Ascending aorta (tissue), 2 donors: Measurements from ENCODE around the gene CCNJL. TPM values are rescaled to one million over a fixed set of nuclear protein-coding genes. Genes with fewer than 3 reads are reported as not detected.

Experiments
- DNase-seq, 2 donors: peaks; one replicate each; pipeline ENCODE4 v3.0.0-alpha.2; 2019; ENCODE audit warnings: low spot score in 2 of 2
- H3K27ac ChIP-seq, 2 donors: fragments of 200-600 bp; sonication (generic); one replicate each; pipeline ENCODE4 v1.5.1; 2016 to 2017; ENCODE audit warnings: mild to moderate bottlenecking in 1 of 2
- H3K27me3 ChIP-seq: fragments of 200-600 bp; sonication (generic); one replicate; pipeline ENCODE4 v1.5.1; 2017
- H3K36me3 ChIP-seq, 2 donors: fragments of 200-600 bp; sonication (generic); one replicate each; pipeline ENCODE4 v1.5.1; 2016
- H3K4me1 ChIP-seq, 2 donors: fragments of 200-600 bp; sonication (generic); one replicate each; pipeline ENCODE4 v1.5.1; 2016 to 2017; ENCODE audit warnings: mild to moderate bottlenecking in 1 of 2
- H3K4me3 ChIP-seq, 2 donors: fragments of 200-600 bp; sonication (generic); one replicate each; pipeline ENCODE4 v1.5.1; 2016 to 2017; ENCODE audit warnings: mild to moderate bottlenecking in 1 of 2
- H3K9me3 ChIP-seq, 2 donors: fragments of 200-600 bp; sonication (generic); one replicate each; pipeline ENCODE4 v1.5.1; 2016
- intact Hi-C: fragments of 100-400 bp; cut with DNase I; formaldehyde crosslinking; loops from one replicate; pipeline ENCODE4 v1.15.1; 2023
- total RNA-seq: library from RNA; depleted of rRNA; stranded (reverse); fragments of >200 nt; gene quantifications from one replicate; pipeline ENCODE4 v1.1.0, GENCODE V29; 2016
- TF ChIP-seq, protein P1 (sequence below), 3 experiments: fragments of 200-600 bp in 2 of 3; fragments of 450-650 bp in 1 of 3; sonication (generic) in 2 of 3; IDR thresholded peaks; one replicate each; pipeline ENCODE4 v1.5.1; 2016 to 2019; ENCODE audit warnings: antibody characterized with exemption in 3 of 3, mild to moderate bottlenecking in 1 of 3, moderate library complexity in 1 of 3

Gene CCNJL
- total RNA-seq, 1 donor from 2014 or later, result not detected

- intact Hi-C loops, result no loop called here
- no peaks in the 10 kb centered on the region for H3K36me3 ChIP-seq
- no peak overlapping the region for H3K4me3 ChIP-seq
- no peaks in the 10 kb centered on the region for H3K27me3 ChIP-seq
- no peak for DNase-seq
- no peaks in the 10 kb centered on the region for H3K9me3 ChIP-seq
- TF ChIP-seq, protein P1, sequence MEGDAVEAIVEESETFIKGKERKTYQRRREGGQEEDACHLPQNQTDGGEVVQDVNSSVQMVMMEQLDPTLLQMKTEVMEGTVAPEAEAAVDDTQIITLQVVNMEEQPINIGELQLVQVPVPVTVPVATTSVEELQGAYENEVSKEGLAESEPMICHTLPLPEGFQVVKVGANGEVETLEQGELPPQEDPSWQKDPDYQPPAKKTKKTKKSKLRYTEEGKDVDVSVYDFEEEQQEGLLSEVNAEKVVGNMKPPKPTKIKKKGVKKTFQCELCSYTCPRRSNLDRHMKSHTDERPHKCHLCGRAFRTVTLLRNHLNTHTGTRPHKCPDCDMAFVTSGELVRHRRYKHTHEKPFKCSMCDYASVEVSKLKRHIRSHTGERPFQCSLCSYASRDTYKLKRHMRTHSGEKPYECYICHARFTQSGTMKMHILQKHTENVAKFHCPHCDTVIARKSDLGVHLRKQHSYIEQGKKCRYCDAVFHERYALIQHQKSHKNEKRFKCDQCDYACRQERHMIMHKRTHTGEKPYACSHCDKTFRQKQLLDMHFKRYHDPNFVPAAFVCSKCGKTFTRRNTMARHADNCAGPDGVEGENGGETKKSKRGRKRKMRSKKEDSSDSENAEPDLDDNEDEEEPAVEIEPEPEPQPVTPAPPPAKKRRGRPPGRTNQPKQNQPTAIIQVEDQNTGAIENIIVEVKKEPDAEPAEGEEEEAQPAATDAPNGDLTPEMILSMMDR (IDR thresholded peaks at IDR 0.05), result no peak
- H3K27ac ChIP-seq, result no peak overlapping the region
- no peaks in the 10 kb centered on the region for H3K4me1 ChIP-seq
These were observed 39.5 kb downstream of the CCNJL start for GRCh38 chr5:160272889-160273288.

DNA sequence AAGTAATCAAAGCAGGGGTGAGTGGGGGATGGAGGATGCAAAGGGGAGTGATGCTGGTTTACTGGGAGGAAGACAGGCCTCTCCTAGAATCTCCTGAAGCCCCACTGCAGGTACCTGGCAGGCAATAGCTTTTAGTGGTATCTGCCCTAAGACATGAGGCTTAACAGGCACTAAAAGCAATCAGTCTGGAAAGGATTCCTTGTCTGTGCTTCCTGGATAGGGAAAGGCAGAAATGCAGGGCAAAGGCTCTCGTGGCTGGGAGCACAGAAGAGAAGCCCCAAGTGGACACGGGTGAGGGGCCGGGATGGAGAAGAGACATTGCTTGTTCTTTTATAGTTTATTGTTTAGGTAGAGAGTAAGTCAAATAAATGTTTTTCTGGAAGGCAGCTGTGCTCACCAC is 40.1 kb downstream of the CCNJL start:
- intact Hi-C loops, result no loop called here

GRCh38 chr5:160271836-160272235 is 40.5 kb downstream of the CCNJL start:
- TF ChIP-seq, protein P1 (IDR thresholded peaks at IDR 0.05), result no peak
- Histone ChIP-seq H3K4me1 (no peaks in the 10 kb centered on the region), H3K4me3 (no peak overlapping the region), H3K27ac (peak overlapping the region in 1 of 2 donors; percentile 7), H3K27me3 (no peaks in the 10 kb centered on the region), H3K9me3 (no peaks in the 10 kb centered on the region), H3K36me3 (no peaks in the 10 kb centered on the region)
- intact Hi-C loops, result no loop called here
- no peak for DNase-seq

More for the DNA sequence above, 40.1 kb downstream of the CCNJL start:
- TF ChIP-seq, protein P1 (IDR thresholded peaks at IDR 0.05), result no peak
- H3K36me3 ChIP-seq, result no peaks in the 10 kb centered on the region
- H3K27me3 ChIP-seq, result no peaks in the 10 kb centered on the region
- H3K27ac ChIP-seq, result no peak overlapping the region
- no peaks in the 10 kb centered on the region for H3K4me1 ChIP-seq
- no peak overlapping the region for H3K4me3 ChIP-seq
- no peaks in the 10 kb centered on the region for H3K9me3 ChIP-seq
- no peak for DNase-seq

DNA sequence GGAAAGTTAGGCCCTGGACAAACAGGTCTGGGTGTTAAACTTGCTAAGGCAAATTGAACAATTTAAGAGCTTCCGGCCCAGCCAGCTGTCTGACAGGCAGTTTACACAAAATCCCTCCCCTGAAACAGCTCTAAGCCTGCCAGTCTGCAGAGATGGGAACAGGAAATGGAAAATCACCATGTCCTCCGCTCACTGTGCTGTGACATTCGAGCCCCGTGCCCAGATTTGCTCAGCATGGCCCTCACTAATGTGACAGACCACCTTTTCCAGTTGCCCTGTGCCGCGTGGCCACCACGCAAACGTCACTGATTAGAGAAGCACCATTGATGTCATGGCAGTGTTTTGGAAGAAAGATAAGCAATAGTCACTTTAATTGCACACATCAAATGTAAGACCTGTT is 41.0 kb downstream of the CCNJL start:
- no peaks in the 10 kb centered on the region for H3K4me1 ChIP-seq
- peak overlapping the region in 1 of 2 donors; percentile 7 for H3K27ac ChIP-seq
- no peaks in the 10 kb centered on the region for H3K27me3 ChIP-seq
- no peaks in the 10 kb centered on the region for H3K36me3 ChIP-seq
- intact Hi-C loops, result no loop called here
- H3K4me3 ChIP-seq, result no peak overlapping the region
- no peak for DNase-seq
- H3K9me3 ChIP-seq, result no peaks in the 10 kb centered on the region
- TF ChIP-seq, protein P1 (IDR thresholded peaks at IDR 0.05), result no peak

- peak overlapping the region in 1 of 2 donors; percentile 7 for H3K27ac ChIP-seq
- intact Hi-C loops, result no loop called here
- H3K9me3 ChIP-seq, result no peaks in the 10 kb centered on the region
- no peaks in the 10 kb centered on the region for H3K27me3 ChIP-seq
- no peaks in the 10 kb centered on the region for H3K36me3 ChIP-seq
- no peak for DNase-seq
- H3K4me1 ChIP-seq, result no peaks in the 10 kb centered on the region
- no peak overlapping the region for H3K4me3 ChIP-seq
- TF ChIP-seq, protein P1 (IDR thresholded peaks at IDR 0.05), result no peak
These were observed 41.7 kb downstream of the CCNJL start for GRCh38 chr5:160270704-160271103.

DNA sequence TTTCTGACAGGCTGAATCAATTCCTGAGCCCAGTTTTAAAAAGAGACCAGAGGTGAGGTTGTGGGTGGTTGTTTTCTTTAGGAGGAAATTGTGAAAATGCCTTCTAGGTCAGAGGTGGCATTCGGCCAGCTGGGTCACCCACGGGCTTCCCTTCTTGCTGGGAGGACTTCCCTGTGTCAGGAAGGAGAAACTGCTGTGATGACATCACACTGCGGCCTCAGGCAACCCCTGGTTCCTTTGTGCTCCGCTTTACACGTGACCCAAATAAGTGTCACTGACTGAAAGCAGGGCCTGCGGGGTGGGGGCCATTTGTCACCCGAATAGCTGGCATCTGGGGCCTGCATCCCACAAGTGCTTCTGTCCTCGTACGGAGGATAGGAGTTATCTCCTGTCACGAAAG is 43.3 kb downstream of the CCNJL start:
- Histone ChIP-seq H3K9me3 (no peaks in the 10 kb centered on the region), H3K36me3 (no peaks in the 10 kb centered on the region), H3K4me1 (no peaks in the 10 kb centered on the region), H3K27ac (no peak overlapping the region), H3K27me3 (no peaks in the 10 kb centered on the region), H3K4me3 (no peak overlapping the region)
- TF ChIP-seq, protein P1 (IDR thresholded peaks at IDR 0.05), result no peak
- DNase-seq, result peak; percentile 70 to 84
- intact Hi-C loops, result no loop called here
